HG02938 (cell line): ENCODE measurements around the gene ELL.
"Not testable (repeated sequence)": the region's sequence is repeated elsewhere in the genome, so short reads cannot be mapped to it uniquely, and the experiment has no call there.

Experiments used
- ATAC-seq: cut with Tn5 transposase; IDR thresholded peaks from one replicate; pipeline ENCODE4 v1.9.1; 2021; ENCODE audit warnings: mild to moderate bottlenecking, moderate library complexity; ENCODE audit not compliant: unreplicated experiment

The ELL gene

GRCh38 chr19:18532168-18532890 is 10.5 kb upstream of the ELL start:
- no peak for ATAC-seq

- ATAC-seq = no peak
These were observed 9.6 kb upstream of the ELL start for GRCh38 chr19:18531485-18531884.

GRCh38 chr19:18529782-18530181 is 7.9 kb upstream of the ELL start:
- no peak for ATAC-seq

- no peak for ATAC-seq
These were observed 4.4 kb upstream of the ELL start for GRCh38 chr19:18526316-18526715.

- ATAC-seq = no peak
These were observed 2.0 kb upstream of the ELL start for GRCh38 chr19:18523841-18524240.

- not testable (repeated sequence) for ATAC-seq
These were observed 1.1 kb upstream of the ELL start for GRCh38 chr19:18522862-18523440.

GRCh38 chr19:18522124-18522861 is 423 bp upstream of the ELL start:
- peak; percentile 85 for ATAC-seq

- no peak for ATAC-seq
These were observed 800 bp downstream of the ELL start for GRCh38 chr19:18520848-18521691.

GRCh38 chr19:18519962-18520847 is 1.7 kb downstream of the ELL start:
- no peak for ATAC-seq

- no peak for ATAC-seq
These were observed 3.2 kb downstream of the ELL start for GRCh38 chr19:18518639-18519038.

- no peak for ATAC-seq
These were observed 4.3 kb downstream of the ELL start for GRCh38 chr19:18517606-18518005.

GRCh38 chr19:18515959-18516358 is 5.9 kb downstream of the ELL start:
- no peak for ATAC-seq

- no peak for ATAC-seq
These were observed 6.8 kb downstream of the ELL start for GRCh38 chr19:18514800-18515682.

GRCh38 chr19:18513868-18514267 is 8.0 kb downstream of the ELL start:
- no peak for ATAC-seq

GRCh38 chr19:18510216-18510615 is 11.7 kb downstream of the ELL start:
- no peak for ATAC-seq

GRCh38 chr19:18508585-18508984 is 13.3 kb downstream of the ELL start:
- ATAC-seq = no peak

GRCh38 chr19:18507727-18508440 is 14.0 kb downstream of the ELL start:
- no peak for ATAC-seq

GRCh38 chr19:18507021-18507726 is 14.7 kb downstream of the ELL start:
- no peak for ATAC-seq
